Measurements from ENCODE around the gene THAP11.
A peak's percentile ranks its signal among the peaks of the same experiment; 100 is the strongest.

THAP11 gene

GRCh38 chr16:67807148-67807682 is 34.9 kb upstream of the THAP11 start:
- no peaks in the 10 kb centered on the region for H3K36me3 ChIP-seq (ENCODE audit: control insufficient read depth, insufficient read depth, low read length)
- no peaks in the 10 kb centered on the region for H3K9me3 ChIP-seq (ENCODE audit: control insufficient read depth, low read length)
- peaks cover 24% of the 10 kb centered on the region for H3K4me1 ChIP-seq (ENCODE audit: control insufficient read depth, insufficient read depth, low read length, poor library complexity, severe bottlenecking)
- peak overlapping the region; percentile 98 for H3K4me3 ChIP-seq (ENCODE audit: insufficient read depth, low read depth, low read length, poor library complexity, severe bottlenecking)
- H3K27ac ChIP-seq (ENCODE audit: insufficient read depth, low read length, poor library complexity, severe bottlenecking), result peak overlapping the region; percentile 68
- H3K27me3 ChIP-seq (replicated peaks; ENCODE audit: control insufficient read depth, insufficient read depth, low read length, poor library complexity, severe bottlenecking), result no peaks in the 10 kb centered on the region
- no peak for DNase-seq

DNA sequence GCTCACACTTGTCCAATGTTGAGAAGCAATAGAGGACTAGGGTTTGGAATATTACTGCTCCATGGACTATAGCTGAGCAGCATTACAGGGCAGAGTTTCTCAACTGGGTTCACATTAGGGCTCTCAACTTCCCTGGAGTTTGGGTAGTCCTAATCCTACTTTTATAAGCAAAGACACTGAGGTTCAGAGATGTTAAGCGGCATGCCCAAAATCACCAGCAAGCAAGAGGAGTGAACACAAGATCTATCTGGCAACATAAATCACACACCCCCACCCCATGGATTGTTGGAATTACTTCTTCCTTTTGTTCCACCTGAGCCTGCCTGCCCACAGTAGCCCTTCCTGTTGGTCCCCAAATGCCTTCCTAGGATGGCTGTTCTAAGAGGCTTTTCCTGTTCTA is 30.2 kb upstream of the THAP11 start:
- H3K36me3 ChIP-seq (ENCODE audit: control insufficient read depth, insufficient read depth, low read length), result no peaks in the 10 kb centered on the region
- no peaks in the 10 kb centered on the region for H3K27me3 ChIP-seq (replicated peaks; ENCODE audit: control insufficient read depth, insufficient read depth, low read length, poor library complexity, severe bottlenecking)
- no peak for DNase-seq
- no peak overlapping the region for H3K27ac ChIP-seq (ENCODE audit: insufficient read depth, low read length, poor library complexity, severe bottlenecking)
- no peaks in the 10 kb centered on the region for H3K9me3 ChIP-seq (ENCODE audit: control insufficient read depth, low read length)
- no peak overlapping the region for H3K4me3 ChIP-seq (ENCODE audit: insufficient read depth, low read depth, low read length, poor library complexity, severe bottlenecking)
- peaks cover 4% of the 10 kb centered on the region for H3K4me1 ChIP-seq (ENCODE audit: control insufficient read depth, insufficient read depth, low read length, poor library complexity, severe bottlenecking)

GRCh38 chr16:67814567-67814966 is 27.6 kb upstream of the THAP11 start:
- no peak for DNase-seq
- no peaks in the 10 kb centered on the region for H3K36me3 ChIP-seq (ENCODE audit: control insufficient read depth, insufficient read depth, low read length)
- H3K4me1 ChIP-seq (ENCODE audit: control insufficient read depth, insufficient read depth, low read length, poor library complexity, severe bottlenecking), result no peaks in the 10 kb centered on the region
- no peaks in the 10 kb centered on the region for H3K27me3 ChIP-seq (replicated peaks; ENCODE audit: control insufficient read depth, insufficient read depth, low read length, poor library complexity, severe bottlenecking)
- no peak overlapping the region for H3K27ac ChIP-seq (ENCODE audit: insufficient read depth, low read length, poor library complexity, severe bottlenecking)
- H3K4me3 ChIP-seq (ENCODE audit: insufficient read depth, low read depth, low read length, poor library complexity, severe bottlenecking), result no peak overlapping the region
- no peaks in the 10 kb centered on the region for H3K9me3 ChIP-seq (ENCODE audit: control insufficient read depth, low read length)

- no peaks in the 10 kb centered on the region for H3K36me3 ChIP-seq (ENCODE audit: control insufficient read depth, insufficient read depth, low read length)
- no peak overlapping the region for H3K4me3 ChIP-seq (ENCODE audit: insufficient read depth, low read depth, low read length, poor library complexity, severe bottlenecking)
- no peaks in the 10 kb centered on the region for H3K27me3 ChIP-seq (replicated peaks; ENCODE audit: control insufficient read depth, insufficient read depth, low read length, poor library complexity, severe bottlenecking)
- no peak for DNase-seq
- H3K9me3 ChIP-seq (ENCODE audit: control insufficient read depth, low read length), result no peaks in the 10 kb centered on the region
- H3K4me1 ChIP-seq (ENCODE audit: control insufficient read depth, insufficient read depth, low read length, poor library complexity, severe bottlenecking), result no peaks in the 10 kb centered on the region
- no peak overlapping the region for H3K27ac ChIP-seq (ENCODE audit: insufficient read depth, low read length, poor library complexity, severe bottlenecking)
Observed at GRCh38 chr16:67820608-67821259, 21.4 kb upstream of the THAP11 start.

GRCh38 chr16:67822511-67822910 is 19.6 kb upstream of the THAP11 start:
- no peaks in the 10 kb centered on the region for H3K27me3 ChIP-seq (replicated peaks; ENCODE audit: control insufficient read depth, insufficient read depth, low read length, poor library complexity, severe bottlenecking)
- H3K9me3 ChIP-seq (ENCODE audit: control insufficient read depth, low read length), result no peaks in the 10 kb centered on the region
- H3K4me3 ChIP-seq (ENCODE audit: insufficient read depth, low read depth, low read length, poor library complexity, severe bottlenecking), result no peak overlapping the region
- H3K4me1 ChIP-seq (ENCODE audit: control insufficient read depth, insufficient read depth, low read length, poor library complexity, severe bottlenecking), result no peaks in the 10 kb centered on the region
- H3K27ac ChIP-seq (ENCODE audit: insufficient read depth, low read length, poor library complexity, severe bottlenecking), result no peak overlapping the region
- H3K36me3 ChIP-seq (ENCODE audit: control insufficient read depth, insufficient read depth, low read length), result peaks cover 5% of the 10 kb centered on the region
- DNase-seq, result no peak

GRCh38 chr16:67825119-67825518 is 17.0 kb upstream of the THAP11 start:
- DNase-seq, result no peak
- Histone ChIP-seq H3K36me3 (ENCODE audit: control insufficient read depth, insufficient read depth, low read length) (peaks cover 25% of the 10 kb centered on the region), H3K27me3 (replicated peaks; ENCODE audit: control insufficient read depth, insufficient read depth, low read length, poor library complexity, severe bottlenecking) (no peaks in the 10 kb centered on the region), H3K27ac (ENCODE audit: insufficient read depth, low read length, poor library complexity, severe bottlenecking) (no peak overlapping the region), H3K4me1 (ENCODE audit: control insufficient read depth, insufficient read depth, low read length, poor library complexity, severe bottlenecking) (no peaks in the 10 kb centered on the region), H3K4me3 (ENCODE audit: insufficient read depth, low read depth, low read length, poor library complexity, severe bottlenecking) (no peak overlapping the region), H3K9me3 (ENCODE audit: control insufficient read depth, low read length) (no peaks in the 10 kb centered on the region)

DNA sequence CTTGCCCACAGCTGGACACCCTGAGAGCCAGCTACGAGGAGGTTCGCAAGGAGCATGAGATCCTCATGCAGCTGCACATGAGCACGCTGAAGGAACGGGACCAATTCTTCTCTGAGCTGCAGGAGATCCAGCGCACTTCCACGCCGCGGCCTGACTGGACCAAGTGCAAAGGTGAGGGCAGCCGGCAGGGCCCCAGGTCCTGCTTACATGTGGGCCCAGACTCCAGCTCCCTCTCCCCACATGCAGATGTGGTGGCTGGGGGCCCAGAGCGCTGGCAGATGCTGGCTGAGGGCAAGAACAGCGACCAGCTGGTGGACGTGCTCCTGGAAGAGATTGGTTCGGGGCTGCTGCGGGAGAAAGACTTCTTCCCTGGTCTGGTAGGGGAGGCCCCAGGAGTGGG is 16.2 kb upstream of the THAP11 start:
- no peaks in the 10 kb centered on the region for H3K9me3 ChIP-seq (ENCODE audit: control insufficient read depth, low read length)
- H3K27me3 ChIP-seq (replicated peaks; ENCODE audit: control insufficient read depth, insufficient read depth, low read length, poor library complexity, severe bottlenecking), result no peaks in the 10 kb centered on the region
- no peak overlapping the region for H3K27ac ChIP-seq (ENCODE audit: insufficient read depth, low read length, poor library complexity, severe bottlenecking)
- peaks cover 30% of the 10 kb centered on the region for H3K36me3 ChIP-seq (ENCODE audit: control insufficient read depth, insufficient read depth, low read length)
- H3K4me1 ChIP-seq (ENCODE audit: control insufficient read depth, insufficient read depth, low read length, poor library complexity, severe bottlenecking), result no peaks in the 10 kb centered on the region
- DNase-seq, result no peak
- H3K4me3 ChIP-seq (ENCODE audit: insufficient read depth, low read depth, low read length, poor library complexity, severe bottlenecking), result no peak overlapping the region

DNA sequence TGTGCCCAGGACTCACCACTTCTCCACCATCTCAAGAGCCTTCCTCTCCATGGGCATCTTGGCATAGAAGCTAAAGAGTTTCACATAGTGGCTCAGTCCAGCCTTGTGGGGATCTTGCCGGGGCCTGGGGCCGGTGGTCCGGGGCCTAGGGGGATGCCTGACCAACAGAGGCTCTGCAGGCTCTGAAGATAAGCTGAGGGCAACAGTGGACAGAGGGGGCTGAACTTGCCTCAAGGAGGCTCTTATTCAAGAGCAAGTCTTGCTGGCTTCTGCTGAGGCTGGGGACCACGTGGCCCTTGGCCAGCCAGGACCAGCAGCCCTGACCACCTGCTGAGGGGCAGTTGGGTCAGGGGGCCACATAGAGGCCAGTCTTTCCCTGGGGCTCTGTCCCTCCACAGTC is 13.5 kb upstream of the THAP11 start:
- Histone ChIP-seq H3K4me3 (ENCODE audit: insufficient read depth, low read depth, low read length, poor library complexity, severe bottlenecking) (no peak overlapping the region), H3K36me3 (ENCODE audit: control insufficient read depth, insufficient read depth, low read length) (peaks cover 42% of the 10 kb centered on the region), H3K27me3 (replicated peaks; ENCODE audit: control insufficient read depth, insufficient read depth, low read length, poor library complexity, severe bottlenecking) (no peaks in the 10 kb centered on the region)

GRCh38 chr16:67833030-67833414 is 9.1 kb upstream of the THAP11 start:
- DNase-seq, result no peak
- peak overlapping the region; percentile 75 for H3K4me3 ChIP-seq (ENCODE audit: insufficient read depth, low read depth, low read length, poor library complexity, severe bottlenecking)
- H3K27ac ChIP-seq (ENCODE audit: insufficient read depth, low read length, poor library complexity, severe bottlenecking), result peak overlapping the region; percentile 71
- peaks cover 32% of the 10 kb centered on the region for H3K36me3 ChIP-seq (ENCODE audit: control insufficient read depth, insufficient read depth, low read length)
- H3K9me3 ChIP-seq (ENCODE audit: control insufficient read depth, low read length), result no peaks in the 10 kb centered on the region
- H3K4me1 ChIP-seq (ENCODE audit: control insufficient read depth, insufficient read depth, low read length, poor library complexity, severe bottlenecking), result peaks cover 5% of the 10 kb centered on the region
- H3K27me3 ChIP-seq (replicated peaks; ENCODE audit: control insufficient read depth, insufficient read depth, low read length, poor library complexity, severe bottlenecking), result no peaks in the 10 kb centered on the region

More for the DNA sequence above, 13.5 kb upstream of the THAP11 start:
- DNase-seq, result no peak
- Histone ChIP-seq H3K27ac (ENCODE audit: insufficient read depth, low read length, poor library complexity, severe bottlenecking) (no peak overlapping the region), H3K4me1 (ENCODE audit: control insufficient read depth, insufficient read depth, low read length, poor library complexity, severe bottlenecking) (peaks cover 5% of the 10 kb centered on the region), H3K9me3 (ENCODE audit: control insufficient read depth, low read length) (no peaks in the 10 kb centered on the region)

DNA sequence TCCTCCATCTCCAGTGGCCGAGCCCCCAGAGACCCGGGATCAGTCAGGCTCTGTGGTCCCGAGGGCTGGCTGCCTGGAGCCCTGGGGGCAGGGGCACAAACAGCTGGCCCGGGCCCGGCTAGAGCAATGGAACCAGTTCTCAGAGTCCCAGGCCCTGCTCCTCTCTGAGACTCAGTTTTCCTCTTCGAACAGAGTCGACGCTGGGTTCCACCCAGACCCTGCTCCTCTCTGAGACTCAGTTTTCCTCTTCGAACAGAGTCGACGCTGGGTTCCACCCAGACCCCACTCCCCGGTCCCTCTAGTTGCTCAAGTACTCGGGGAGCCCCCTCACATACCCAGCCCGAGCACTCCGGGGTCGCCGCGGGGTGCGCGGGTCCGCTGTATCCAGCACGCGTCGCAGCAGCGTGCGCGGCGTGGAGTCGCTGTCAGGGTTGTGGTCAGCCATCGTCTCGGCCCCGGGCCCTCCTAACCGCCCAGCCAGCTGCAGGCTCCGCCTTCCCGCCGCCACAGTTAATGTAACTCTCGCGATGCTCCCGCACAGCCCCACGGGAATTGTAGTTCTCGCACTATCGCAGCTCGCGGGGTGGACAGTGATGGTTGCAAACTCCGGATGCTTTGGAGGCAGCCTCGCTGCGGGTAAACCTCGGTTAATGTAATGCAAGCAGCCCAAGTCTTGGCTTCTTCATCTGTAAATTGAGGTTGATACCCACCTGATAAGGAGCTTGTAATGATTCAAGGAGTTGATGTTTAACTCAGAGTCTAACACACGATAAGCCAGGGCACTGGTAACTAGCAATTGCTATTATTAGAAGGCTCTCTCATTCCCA is 8.5 kb upstream of the THAP11 start:
- H3K4me3 ChIP-seq (ENCODE audit: insufficient read depth, low read depth, low read length, poor library complexity, severe bottlenecking), result peak overlapping the region; percentile 75
- H3K27ac ChIP-seq (ENCODE audit: insufficient read depth, low read length, poor library complexity, severe bottlenecking), result peak overlapping the region; percentile 71
- H3K4me1 ChIP-seq (ENCODE audit: control insufficient read depth, insufficient read depth, low read length, poor library complexity, severe bottlenecking), result peaks cover 5% of the 10 kb centered on the region
- peak; percentile 79 to 89 (median 85) for DNase-seq
- no peaks in the 10 kb centered on the region for H3K27me3 ChIP-seq (replicated peaks; ENCODE audit: control insufficient read depth, insufficient read depth, low read length, poor library complexity, severe bottlenecking)
- H3K9me3 ChIP-seq (ENCODE audit: control insufficient read depth, low read length), result no peaks in the 10 kb centered on the region
- H3K36me3 ChIP-seq (ENCODE audit: control insufficient read depth, insufficient read depth, low read length), result peaks cover 26% of the 10 kb centered on the region

Data from effector memory CD4-positive, alpha-beta T cell (primary cell).